ENCODE data around the gene IRF4. TPM values are rescaled to one million over a fixed set of nuclear protein-coding genes. Genes with fewer than 3 reads are reported as not detected.

Gene IRF4
- total RNA-seq (2022; extraction: Qiagen RNA extraction), result 0.21 to 0.46 TPM (median 0.34 TPM) in 5 replicates

GRCh38 chr6:391559-392440 lies at the start of gene IRF4:
Gene IRF4 (plus strand): TSS chr6:391752. CDS start chr6:393153, 1,401 bp downstream.

Other genes with a start within 250 kb of the IRF4 start
- 10.4 to 15.6 TPM (median 14.5 TPM) in 5 replicates for gene DUSP22, start 99.3 kb upstream of the IRF4 start, total RNA-seq (2022; extraction: Qiagen RNA extraction)

All from A549 treated with Mapracorat at 1 μM for 4 hours (cell line).